HG03565 (cell line): Measurements from ENCODE around the gene CCDC39.
"Not testable (repeated sequence)": the region's sequence is repeated elsewhere in the genome, so short reads cannot be mapped to it uniquely, and the experiment has no call there.

Experiments
- ATAC-seq: cut with Tn5 transposase; IDR thresholded peaks from one replicate; pipeline ENCODE4 v1.9.1; 2021; ENCODE audit warnings: mild to moderate bottlenecking, moderate library complexity; ENCODE audit not compliant: unreplicated experiment

CCDC39 gene

DNA sequence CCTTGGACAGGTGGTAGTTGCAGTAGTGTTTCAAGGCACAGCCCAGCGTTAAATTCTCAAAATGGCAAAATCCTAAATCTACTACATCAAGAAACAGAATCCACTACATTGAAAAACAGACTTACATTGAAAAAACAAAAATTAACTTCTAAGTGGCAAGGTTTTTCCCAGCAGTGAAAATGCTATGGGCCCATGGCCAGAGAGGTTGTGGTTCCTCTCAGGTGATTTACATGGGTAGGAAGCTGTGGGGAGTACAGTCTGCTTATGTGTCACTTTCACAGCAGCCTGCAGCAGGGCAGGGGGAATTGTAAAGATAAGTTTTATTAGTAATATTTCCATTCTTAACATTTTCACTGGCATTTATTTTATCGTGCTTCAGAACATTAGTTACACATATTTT, 52.4 kb downstream of the CCDC39 start:
- ATAC-seq, result peak; percentile 92

- ATAC-seq, result peak; percentile 51
Observed at GRCh38 chr3:180624714-180625113, 54.6 kb downstream of the CCDC39 start.

GRCh38 chr3:180619723-180620122, 59.6 kb downstream of the CCDC39 start:
- no peak for ATAC-seq

- not testable (repeated sequence) for ATAC-seq
Observed at GRCh38 chr3:180618563-180618962, 60.7 kb downstream of the CCDC39 start.

- no peak for ATAC-seq
Observed at GRCh38 chr3:180617049-180617448, 62.2 kb downstream of the CCDC39 start.

GRCh38 chr3:180615954-180616353, 63.3 kb downstream of the CCDC39 start:
- ATAC-seq, result no peak

DNA sequence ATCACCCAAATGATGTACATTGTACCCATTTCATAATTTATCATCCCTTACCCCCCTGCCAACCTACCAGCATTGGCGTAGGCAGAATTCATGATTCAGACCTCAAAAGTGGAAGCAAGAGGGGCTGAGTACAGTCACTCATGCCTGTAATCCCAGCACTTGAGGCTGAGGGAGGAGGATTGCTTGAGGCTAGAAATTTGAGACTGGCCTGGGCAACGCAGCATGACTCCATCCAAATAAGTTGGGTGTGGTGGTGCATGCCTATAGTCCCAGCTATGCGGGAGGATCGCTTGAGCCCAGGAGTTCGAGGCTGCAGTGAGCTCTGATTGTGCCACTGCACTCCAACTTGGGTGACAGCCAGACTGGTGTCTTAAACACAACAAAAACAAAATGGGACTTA, 66.9 kb downstream of the CCDC39 start:
- ATAC-seq, result no peak

DNA sequence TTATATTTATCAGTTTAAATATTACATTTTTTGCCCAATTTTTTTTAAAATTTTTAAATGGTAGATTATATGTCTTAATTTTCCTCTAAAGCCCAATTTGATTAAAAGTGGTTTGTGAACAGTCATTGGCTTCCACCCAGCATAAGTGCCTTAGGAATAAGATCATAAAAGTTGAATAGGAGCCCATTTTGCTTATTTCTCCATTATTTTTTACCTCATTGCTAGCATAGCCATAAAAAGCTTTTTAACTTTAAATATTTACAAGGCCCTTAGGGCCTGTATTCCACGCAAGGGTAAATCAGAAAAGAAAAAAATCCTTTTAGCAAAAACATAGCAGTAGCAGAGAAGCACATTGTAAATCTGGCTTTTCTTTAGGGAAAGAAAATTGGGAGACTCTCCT, 68.3 kb downstream of the CCDC39 start:
- no peak for ATAC-seq

- ATAC-seq, result peak; percentile 94
Observed at GRCh38 chr3:180601688-180602666, 77.3 kb downstream of the CCDC39 start, which contains the start of gene TTC14. TSS of gene TTC14 (plus strand) at chr3:180602163. CDS start at chr3:180602262, 99 bp downstream.

DNA sequence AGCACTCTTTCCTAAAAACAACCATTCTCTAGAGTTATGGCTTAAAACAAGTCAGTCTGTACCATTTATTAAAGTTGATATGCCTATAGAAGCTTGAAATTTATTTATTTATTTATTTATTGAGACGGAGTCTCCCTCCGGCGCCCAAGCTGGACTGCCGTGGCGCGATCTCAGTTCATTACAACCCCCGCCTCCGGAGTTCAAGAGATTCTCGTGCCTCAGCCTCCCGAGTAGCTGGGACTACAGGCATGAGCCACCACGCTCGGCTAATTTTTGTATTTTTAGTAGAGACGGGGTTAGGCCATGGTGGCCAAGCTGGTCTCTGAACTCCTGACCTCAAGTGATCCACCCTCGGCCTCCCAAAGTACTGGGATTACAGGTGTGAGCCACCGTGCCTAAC, 78.8 kb downstream of the CCDC39 start:
- no peak for ATAC-seq

- ATAC-seq, result no peak
Observed at GRCh38 chr3:180595559-180595935, 83.7 kb downstream of the CCDC39 start.

DNA sequence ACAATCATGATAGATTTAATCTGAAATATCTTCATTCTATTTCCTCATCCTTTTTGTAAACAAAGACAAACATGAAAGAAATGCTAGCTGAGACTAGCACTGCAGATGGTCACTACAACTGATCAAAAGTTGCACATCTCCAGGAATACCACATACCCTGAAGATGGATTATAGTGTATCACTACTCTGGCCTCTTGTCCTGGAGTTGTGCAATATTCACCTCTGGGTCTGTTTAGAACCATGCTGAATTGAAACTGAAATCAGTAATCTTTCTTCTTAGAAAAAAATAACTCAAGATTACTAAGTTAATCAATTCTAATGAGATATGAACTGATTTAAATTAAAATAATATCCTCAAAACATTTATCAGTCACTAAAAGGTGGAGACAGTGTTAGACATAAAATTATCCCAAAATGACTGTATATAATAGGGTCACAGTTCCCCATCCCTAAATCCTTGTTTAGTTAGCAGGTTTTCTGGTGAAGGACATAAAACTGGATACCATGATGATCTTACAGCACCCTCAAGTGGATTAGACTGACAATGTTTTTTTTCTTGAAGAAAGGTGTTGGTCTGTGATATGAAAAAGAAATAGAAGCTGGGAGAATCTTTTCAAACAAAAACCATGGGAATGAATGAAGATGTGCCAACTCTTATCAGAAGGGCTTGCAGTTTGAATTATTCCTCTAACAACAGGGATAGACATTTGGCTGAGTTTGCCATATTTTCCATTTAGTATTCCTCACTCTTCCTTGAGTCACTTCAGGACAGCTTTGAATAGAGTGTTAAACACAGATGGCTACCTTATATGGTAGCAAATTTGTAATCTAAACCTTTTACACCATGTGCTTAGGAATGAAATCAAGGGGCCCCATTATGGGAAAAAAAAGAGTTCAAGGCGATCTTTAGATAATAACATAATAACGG, 84.4 kb downstream of the CCDC39 start:
- peak; percentile 67 for ATAC-seq

- not testable (repeated sequence) for ATAC-seq
Observed at GRCh38 chr3:180593631-180594030, 85.7 kb downstream of the CCDC39 start.

DNA sequence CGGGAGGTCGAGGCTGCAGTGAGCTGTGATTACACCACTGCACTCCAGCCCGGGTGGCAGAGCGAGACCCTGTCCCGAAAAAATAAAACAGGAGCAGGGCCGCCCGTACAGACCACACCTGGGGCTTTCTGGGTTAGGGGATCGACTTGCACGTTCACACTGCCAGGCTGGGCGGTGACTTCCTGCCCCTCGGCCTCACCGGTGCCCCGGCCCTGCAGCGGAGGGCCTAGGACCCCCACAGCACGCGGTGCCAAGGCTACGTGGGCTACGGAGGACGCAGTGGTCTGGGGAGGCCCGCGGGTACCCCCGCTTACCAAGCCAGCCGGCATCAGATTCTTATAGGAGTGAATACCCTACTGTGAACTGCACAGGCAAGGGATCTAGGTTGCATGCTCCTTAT, 88.9 kb downstream of the CCDC39 start:
- ATAC-seq, result no peak

DNA sequence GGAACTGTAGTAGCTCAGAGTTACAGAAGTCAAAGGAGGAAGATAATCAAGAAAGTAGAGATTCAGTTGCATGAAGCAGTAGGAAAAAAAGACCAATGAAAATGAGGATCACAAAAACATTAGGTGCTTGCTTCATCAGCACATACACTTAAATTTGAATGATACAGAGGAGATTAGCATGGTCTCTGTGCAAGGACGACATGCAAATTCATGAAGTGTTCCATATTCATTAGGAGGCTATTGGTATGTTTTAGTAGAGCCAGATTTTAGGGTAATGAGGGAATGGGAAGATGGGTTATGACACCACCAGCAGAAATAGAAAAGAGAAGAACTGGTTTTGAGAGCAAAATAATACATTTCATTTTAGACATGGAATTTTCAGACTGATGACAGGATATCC, 98.4 kb downstream of the CCDC39 start:
- ATAC-seq, result no peak

- no peak for ATAC-seq
Observed at GRCh38 chr3:180575571-180575970, 103.7 kb downstream of the CCDC39 start.

GRCh38 chr3:180571831-180572598, 107.3 kb downstream of the CCDC39 start:
- peak; percentile 83 for ATAC-seq

DNA sequence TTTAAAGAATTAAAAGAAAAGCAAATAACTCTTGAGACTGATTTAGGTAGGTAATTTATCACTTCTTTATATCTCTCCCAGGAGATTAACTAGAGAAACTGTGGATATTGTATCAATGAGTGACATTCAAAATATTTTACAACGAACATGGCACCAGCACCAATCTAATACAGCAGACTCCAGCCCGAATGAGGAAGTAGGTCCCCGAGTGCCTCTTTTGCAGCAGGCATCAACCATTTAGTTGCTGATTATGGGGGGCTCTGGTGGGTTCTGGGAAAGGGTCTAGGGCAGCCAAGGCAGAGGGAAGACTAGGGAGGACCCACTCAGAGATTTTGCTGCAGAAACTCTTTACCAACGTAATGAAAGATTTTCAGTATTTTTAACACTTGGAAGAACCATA, 109.1 kb downstream of the CCDC39 start:
- no peak for ATAC-seq

DNA sequence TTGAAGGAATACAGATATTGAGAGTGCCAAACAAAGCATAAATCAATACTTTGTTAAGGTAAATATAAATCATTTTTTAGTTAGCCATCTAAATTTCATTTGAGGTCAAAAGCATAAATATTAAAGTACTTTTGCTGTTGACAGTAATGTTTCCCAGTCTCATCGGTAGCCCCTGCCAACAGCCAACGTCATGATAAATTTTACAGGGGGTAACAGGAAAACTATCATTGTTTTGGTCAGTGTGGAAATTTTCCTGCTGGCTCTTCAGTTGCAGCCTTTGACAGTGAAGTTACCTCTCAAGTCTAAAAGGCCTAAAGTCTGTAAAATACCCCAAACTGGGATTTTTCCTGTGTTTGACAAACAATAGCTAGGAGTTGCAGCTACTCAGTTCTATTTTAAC, 114.6 kb downstream of the CCDC39 start:
- no peak for ATAC-seq
